Measurements from ENCODE around the gene ZC3H14.

ZC3H14 gene

DNA sequence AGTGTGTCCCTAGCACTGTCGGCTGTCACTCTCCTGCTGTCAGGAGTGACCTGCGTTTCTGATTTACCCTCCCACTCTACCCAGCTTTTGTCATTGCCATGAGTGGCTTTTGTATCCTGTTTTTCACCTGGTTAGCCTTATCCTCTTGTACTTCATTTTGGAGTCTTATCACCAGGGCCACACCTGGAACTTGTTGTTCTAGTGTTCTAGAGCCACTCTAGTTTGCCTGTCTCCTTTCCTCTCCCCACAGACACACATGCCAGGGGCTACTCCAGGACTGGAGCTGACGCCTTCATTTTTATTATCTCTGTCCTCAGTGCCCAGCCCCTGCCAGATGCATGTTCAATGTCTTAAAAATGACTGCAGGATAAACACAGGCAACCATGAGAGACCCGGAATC lies 34.2 kb downstream of the ZC3H14 start:
- TF ChIP-seq, protein P1, sequence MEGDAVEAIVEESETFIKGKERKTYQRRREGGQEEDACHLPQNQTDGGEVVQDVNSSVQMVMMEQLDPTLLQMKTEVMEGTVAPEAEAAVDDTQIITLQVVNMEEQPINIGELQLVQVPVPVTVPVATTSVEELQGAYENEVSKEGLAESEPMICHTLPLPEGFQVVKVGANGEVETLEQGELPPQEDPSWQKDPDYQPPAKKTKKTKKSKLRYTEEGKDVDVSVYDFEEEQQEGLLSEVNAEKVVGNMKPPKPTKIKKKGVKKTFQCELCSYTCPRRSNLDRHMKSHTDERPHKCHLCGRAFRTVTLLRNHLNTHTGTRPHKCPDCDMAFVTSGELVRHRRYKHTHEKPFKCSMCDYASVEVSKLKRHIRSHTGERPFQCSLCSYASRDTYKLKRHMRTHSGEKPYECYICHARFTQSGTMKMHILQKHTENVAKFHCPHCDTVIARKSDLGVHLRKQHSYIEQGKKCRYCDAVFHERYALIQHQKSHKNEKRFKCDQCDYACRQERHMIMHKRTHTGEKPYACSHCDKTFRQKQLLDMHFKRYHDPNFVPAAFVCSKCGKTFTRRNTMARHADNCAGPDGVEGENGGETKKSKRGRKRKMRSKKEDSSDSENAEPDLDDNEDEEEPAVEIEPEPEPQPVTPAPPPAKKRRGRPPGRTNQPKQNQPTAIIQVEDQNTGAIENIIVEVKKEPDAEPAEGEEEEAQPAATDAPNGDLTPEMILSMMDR (IDR thresholded peaks at IDR 0.05; ENCODE audit: extremely low read depth, missing control alignments) = no peak

DNA sequence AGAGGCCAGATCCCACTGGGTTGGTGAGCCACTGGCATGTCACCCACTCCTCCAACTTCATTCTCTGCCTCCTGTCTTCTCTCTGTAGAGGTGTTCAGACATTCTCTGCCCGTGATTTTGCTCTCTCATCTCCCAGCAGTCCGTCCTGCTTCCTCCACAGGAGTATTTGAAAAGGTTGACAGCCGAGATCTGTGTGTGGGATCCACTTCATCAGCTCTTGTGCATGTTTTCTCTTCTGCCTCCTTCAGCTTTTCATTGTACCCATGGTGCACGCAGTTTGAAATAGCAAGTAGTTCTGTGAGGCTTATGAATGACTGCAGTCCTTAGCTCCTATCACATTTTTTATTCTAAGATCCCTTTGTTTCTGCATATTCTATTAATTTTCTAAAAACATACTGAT lies 34.8 kb downstream of the ZC3H14 start:
- DNase-seq (ENCODE audit: low spot score) = no peak

More for the DNA sequence above, 34.2 kb downstream of the ZC3H14 start:
- no peak for DNase-seq (ENCODE audit: low spot score)

DNA sequence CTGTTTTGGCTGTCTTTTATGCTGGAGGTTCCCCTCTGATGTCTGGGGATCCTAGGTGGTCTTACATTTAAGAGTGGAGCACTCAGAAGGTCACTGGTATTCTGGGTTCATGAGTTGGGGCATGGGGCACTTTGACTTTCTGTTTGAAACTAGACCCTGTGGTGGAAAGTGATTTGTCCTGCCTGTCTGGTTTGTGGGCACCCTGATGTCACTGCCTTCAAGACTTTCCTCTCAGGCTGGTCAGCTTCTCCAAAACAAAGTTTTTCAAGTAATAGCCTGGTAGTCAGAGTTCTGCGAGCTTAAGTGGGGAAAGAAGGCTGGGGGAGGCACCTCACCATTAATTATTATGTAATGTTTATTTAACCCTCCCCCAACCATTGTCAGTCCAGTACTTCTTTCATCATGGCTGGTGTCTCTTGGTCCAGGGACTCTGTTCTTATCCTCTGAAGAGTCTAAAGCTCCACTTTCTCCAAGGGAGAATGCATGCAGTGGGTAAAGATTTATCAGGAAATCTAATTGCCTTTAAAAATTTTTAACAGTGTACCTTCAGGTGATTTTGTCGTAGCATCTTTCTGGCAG lies 35.3 kb downstream of the ZC3H14 start:
- no peak for DNase-seq (ENCODE audit: low spot score)
- TF ChIP-seq, protein P1 (IDR thresholded peaks at IDR 0.05; ENCODE audit: extremely low read depth, missing control alignments) = no peak

More for the DNA sequence above, 34.8 kb downstream of the ZC3H14 start:
- TF ChIP-seq, protein P1 (IDR thresholded peaks at IDR 0.05; ENCODE audit: extremely low read depth, missing control alignments) = no peak

DNA sequence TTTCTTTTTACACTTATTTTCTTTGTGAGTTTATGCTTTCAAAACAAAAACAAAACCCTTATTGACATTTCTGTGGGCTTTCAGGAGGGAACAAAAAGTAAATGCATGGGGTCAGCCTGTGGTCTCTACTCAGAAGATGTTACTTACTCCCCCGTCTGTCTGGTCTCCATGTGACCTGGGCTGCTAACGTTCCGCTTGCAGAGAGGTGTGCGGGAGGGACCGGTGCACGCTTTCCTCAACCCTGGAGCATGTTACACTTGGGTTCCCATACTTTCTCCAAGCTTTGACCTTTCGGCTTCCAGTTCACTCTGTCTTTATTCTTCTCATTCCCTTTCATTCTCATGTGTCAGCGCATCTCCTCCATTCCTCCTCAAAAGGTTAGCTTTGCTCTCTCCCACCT lies 36.5 kb downstream of the ZC3H14 start:
- TF ChIP-seq, protein P1 (IDR thresholded peaks at IDR 0.05; ENCODE audit: extremely low read depth, missing control alignments) = no peak
- DNase-seq (ENCODE audit: low spot score) = peak; percentile 31

DNA sequence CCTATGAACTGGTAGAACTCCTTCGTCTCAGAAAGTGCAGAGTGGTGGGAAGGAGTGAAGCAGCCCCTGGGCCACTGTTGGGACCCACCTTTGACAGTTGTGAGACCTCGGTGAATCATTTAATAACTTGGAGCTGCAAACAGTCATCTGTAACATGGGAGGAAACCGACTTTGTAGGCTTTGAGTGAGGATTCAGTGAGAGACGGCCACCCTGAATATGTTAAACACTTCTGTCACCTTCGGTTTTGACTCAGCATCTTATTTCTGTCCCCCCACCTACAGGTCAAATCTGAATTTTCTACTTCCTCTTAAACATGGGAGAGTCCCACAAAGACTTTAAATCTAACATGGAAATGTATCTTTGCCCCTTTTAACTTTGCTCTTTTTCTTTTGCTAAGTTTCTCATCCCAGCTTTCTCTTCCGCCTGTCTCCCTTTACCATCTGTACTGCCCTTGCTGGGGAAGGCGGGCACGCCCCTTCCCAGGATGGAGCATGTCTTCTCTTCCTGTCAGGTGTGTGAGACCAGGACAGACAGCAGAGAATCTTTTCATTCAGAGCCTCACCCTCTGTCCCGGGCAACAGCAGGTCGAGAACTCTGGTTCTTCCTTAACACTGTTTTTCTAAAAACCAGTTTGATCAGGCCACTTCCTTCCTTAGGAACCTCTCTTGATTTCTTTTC lies 37.1 kb downstream of the ZC3H14 start:
- DNase-seq (ENCODE audit: low spot score) = peak; percentile 71
- TF ChIP-seq, protein P1 (IDR thresholded peaks at IDR 0.05; ENCODE audit: extremely low read depth, missing control alignments) = no peak

DNA sequence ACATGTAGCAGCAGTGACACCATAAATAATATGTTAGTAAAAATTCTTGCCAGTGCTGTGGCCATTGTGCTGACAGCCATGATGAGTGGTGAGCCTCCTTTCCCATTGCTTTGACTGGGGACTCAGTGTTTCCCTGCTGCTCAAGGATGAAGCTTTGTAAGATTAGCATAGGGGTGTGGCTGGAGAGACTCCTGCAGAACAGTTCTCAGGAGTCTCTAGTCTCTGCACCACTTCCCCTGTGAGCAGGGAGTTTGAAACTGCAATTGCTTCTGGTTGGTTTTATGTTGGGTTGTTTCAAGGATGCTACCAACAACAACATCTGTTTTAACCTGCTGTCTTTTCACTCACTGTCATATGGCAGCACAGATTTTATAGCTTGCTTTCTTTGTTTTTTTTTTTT lies 41.4 kb downstream of the ZC3H14 start:
- TF ChIP-seq, protein P1 (IDR thresholded peaks at IDR 0.05; ENCODE audit: extremely low read depth, missing control alignments) = no peak
- no peak for DNase-seq (ENCODE audit: low spot score)

DNA sequence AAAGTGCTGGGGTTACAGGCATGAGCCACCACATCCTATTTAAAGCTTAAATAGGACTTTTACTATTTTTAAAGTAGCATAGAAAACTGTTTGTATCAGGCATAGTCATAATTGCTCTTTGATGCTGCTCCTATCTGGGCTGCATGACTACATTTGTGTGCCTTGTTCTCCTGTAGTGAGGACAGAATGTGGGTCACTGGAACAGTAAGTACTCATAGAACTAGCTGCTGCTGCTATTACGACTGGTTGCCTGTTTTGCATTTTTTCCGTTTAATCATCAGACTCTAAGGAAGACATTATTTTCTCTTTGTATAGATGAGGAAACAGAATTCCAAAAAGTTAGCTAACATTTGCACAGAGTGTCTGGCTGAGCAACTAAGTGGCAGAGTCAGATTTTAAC lies 42.8 kb downstream of the ZC3H14 start:
- DNase-seq (ENCODE audit: low spot score) = no peak
- TF ChIP-seq, protein P1 (IDR thresholded peaks at IDR 0.05; ENCODE audit: extremely low read depth, missing control alignments) = no peak

Measured in GM20000 (cell line).